ENCODE data around the gene CCL20. TPM values are rescaled to one million over a fixed set of nuclear protein-coding genes. Genes with fewer than 3 reads are reported as not detected.

The CCL20 gene
- total RNA-seq, 1 donor from 2014 or later, result 2.0 TPM

DNA sequence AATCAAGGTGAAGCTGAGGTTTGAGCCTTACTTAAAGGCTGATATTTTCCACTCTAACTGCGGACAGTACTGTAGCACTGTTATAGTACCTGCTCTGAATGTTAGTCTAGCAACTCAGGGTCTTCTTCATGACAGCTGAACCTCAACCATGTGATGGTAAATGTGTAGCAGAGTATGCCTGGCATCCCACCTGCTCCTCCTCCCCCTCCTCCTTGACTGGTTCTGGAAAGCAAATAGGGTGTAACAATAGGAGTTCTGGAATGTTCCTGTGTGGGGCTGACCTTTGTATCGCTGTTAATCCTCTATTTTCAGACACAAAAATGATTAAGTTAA, 447 bp upstream of the CCL20 start:
- Mint-ChIP-seq H3K27me3 (ENCODE audit: low read depth) (no peaks in the 10 kb centered on the region), H3K9me3 (no peaks in the 10 kb centered on the region), H3K27ac (no peak overlapping the region), H3K4me3 (ENCODE audit: low read depth) (no peak overlapping the region), H3K4me1 (ENCODE audit: low read depth) (peaks cover 9% of the 10 kb centered on the region), H3K36me3 (ENCODE audit: low read depth) (no peaks in the 10 kb centered on the region)
- no peak for DNase-seq (ENCODE audit: low spot score)
- intact Hi-C loops (cut with micrococcal nuclease), result no loop called here

DNA sequence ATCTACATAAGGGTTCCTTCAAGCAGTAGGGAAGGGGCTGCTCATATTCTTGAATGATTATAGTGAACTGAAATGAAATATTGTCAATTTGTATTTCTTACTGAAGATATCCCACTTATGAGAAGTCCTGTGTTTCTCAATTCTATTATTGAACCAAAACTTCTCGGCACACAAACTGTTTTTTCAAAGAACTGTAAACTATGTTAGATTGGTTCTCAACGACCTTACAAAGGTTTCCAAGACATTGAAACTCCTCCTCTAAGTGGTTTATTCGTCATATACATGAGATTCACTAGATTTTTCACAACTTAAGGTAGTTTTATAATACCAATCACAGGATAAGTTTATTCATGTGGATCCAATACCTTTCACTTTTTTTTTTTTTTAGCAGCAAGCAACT, 1.4 kb downstream of the CCL20 start:
- no peaks in the 10 kb centered on the region for H3K27me3 Mint-ChIP-seq (ENCODE audit: low read depth)
- H3K4me1 Mint-ChIP-seq (ENCODE audit: low read depth), result peaks cover 16% of the 10 kb centered on the region
- no peaks in the 10 kb centered on the region for H3K36me3 Mint-ChIP-seq (ENCODE audit: low read depth)
- H3K4me3 Mint-ChIP-seq (ENCODE audit: low read depth), result no peak overlapping the region
- H3K27ac Mint-ChIP-seq, result no peak overlapping the region
- intact Hi-C loops (cut with micrococcal nuclease), result loop anchor here (5.0 kb wide), 1 partner anchor 353 kb away; no protein-coding TSS in a partner anchor
- H3K9me3 Mint-ChIP-seq, result no peaks in the 10 kb centered on the region
- no peak for DNase-seq (ENCODE audit: low spot score)

DNA sequence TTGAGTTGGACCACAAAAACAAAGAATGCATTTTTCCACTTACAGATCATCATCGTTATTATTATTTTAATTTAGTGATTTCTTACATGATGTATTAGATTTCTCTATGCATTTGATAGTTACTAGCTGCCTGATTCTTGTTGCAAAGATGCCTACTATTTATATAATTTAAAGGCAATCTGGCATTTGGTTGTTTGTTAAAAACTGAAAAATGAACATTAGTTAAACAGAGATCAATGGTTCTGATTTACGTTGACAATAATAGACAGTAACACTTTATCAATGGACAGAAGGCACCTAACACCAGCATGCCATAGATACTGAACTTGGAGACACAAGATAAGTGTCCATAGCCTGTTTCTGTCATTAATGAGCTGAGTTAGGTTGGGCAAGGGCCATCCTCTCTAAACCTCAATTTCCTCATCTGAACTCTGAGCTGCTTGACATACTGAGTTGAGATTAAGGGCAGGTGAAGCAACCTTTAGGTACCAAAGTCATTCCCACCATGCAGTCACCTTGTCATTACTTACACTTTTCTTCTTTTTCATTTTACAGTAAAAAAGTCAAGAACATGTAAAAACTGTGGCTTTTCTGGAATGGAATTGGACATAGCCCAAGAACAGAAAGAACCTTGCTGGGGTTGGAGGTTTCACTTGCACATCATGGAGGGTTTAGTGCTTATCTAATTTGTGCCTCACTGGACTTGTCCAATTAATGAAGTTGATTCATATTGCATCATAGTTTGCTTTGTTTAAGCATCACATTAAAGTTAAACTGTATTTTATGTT, 3.1 kb downstream of the CCL20 start:
- DNase-seq (ENCODE audit: low spot score), result no peak
- intact Hi-C loops (cut with micrococcal nuclease), result loop anchor here (5.0 kb wide), 1 partner anchor 354 kb away; no protein-coding TSS in a partner anchor
- no peaks in the 10 kb centered on the region for H3K9me3 Mint-ChIP-seq
- H3K27ac Mint-ChIP-seq, result no peak overlapping the region
- H3K4me3 Mint-ChIP-seq (ENCODE audit: low read depth), result no peak overlapping the region
- peaks cover 16% of the 10 kb centered on the region for H3K4me1 Mint-ChIP-seq (ENCODE audit: low read depth)
- H3K36me3 Mint-ChIP-seq (ENCODE audit: low read depth), result no peaks in the 10 kb centered on the region
- peaks cover 2% of the 10 kb centered on the region for H3K27me3 Mint-ChIP-seq (ENCODE audit: low read depth)

GRCh38 chr2:227817336-227817735, 3.7 kb downstream of the CCL20 start:
- H3K4me1 Mint-ChIP-seq (ENCODE audit: low read depth), result peaks cover 16% of the 10 kb centered on the region
- H3K9me3 Mint-ChIP-seq, result no peaks in the 10 kb centered on the region
- H3K36me3 Mint-ChIP-seq (ENCODE audit: low read depth), result no peaks in the 10 kb centered on the region
- intact Hi-C loops (cut with micrococcal nuclease), result loop anchor here (5.0 kb wide), 1 partner anchor 355 kb away; no protein-coding TSS in a partner anchor
- H3K27me3 Mint-ChIP-seq (ENCODE audit: low read depth), result peaks cover 2% of the 10 kb centered on the region
- no peak for DNase-seq (ENCODE audit: low spot score)
- H3K4me3 Mint-ChIP-seq (ENCODE audit: low read depth), result no peak overlapping the region
- peak overlapping the region; percentile 71 for H3K27ac Mint-ChIP-seq

DNA sequence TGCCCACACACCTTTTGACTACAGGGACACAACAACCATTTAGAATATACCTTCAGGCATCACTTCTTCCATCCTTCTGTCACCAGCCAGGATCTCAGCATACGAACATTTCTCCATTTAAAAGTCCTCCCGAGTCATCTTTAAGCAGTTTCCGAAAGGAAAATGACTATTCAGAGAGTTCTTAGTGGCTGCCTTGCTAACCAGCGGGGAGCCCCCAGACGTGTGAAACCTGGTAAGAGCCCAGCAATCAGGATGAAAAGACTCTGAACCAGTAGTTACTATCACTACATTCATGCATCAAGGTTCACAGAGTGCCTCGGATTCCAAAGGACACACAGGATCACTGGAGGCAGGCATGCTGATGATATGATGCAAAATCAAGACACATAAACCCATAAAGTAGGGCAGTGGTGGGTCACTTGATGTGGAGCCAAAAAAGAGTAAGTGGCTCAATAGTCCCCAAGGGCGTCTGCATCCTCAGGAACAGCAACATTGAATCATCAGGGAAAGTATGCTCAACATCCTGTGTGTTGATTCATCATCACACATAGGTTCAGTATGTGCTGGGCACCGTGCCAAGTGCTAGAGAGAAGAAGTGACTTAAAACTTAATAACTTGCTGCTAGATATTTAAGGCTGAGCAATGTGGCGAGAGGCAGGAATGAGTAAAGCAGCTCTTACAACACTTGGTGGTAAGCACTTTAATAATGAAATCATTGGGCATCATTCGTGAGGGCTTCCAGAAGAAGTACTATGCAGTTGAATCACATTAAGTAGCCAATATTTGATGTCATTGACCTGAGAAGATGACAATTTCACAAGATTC, 4.4 kb downstream of the CCL20 start:
- no peaks in the 10 kb centered on the region for H3K9me3 Mint-ChIP-seq
- peak overlapping the region; percentile 71 for H3K27ac Mint-ChIP-seq
- H3K27me3 Mint-ChIP-seq (ENCODE audit: low read depth), result peaks cover 4% of the 10 kb centered on the region
- intact Hi-C loops (cut with micrococcal nuclease), result loop anchor here (1.0 to 5.0 kb wide), 5 partner anchors 13 to 407 kb away; no protein-coding TSS in a partner anchor
- H3K36me3 Mint-ChIP-seq (ENCODE audit: low read depth), result no peaks in the 10 kb centered on the region
- peaks cover 16% of the 10 kb centered on the region for H3K4me1 Mint-ChIP-seq (ENCODE audit: low read depth)
- DNase-seq (ENCODE audit: low spot score), result peak; percentile 13
- no peak overlapping the region for H3K4me3 Mint-ChIP-seq (ENCODE audit: low read depth)

GRCh38 chr2:227818675-227819397, 5.2 kb downstream of the CCL20 start:
- Mint-ChIP-seq H3K9me3 (no peaks in the 10 kb centered on the region), H3K27me3 (ENCODE audit: low read depth) (peaks cover 4% of the 10 kb centered on the region), H3K4me1 (ENCODE audit: low read depth) (peaks cover 15% of the 10 kb centered on the region), H3K36me3 (ENCODE audit: low read depth) (no peaks in the 10 kb centered on the region), H3K4me3 (ENCODE audit: low read depth) (no peak overlapping the region), H3K27ac (no peak overlapping the region)
- no peak for DNase-seq (ENCODE audit: low spot score)
- intact Hi-C loops (cut with micrococcal nuclease), result loop anchor here (1.0 to 5.0 kb wide), 5 partner anchors 14 to 408 kb away; no protein-coding TSS in a partner anchor

DNA sequence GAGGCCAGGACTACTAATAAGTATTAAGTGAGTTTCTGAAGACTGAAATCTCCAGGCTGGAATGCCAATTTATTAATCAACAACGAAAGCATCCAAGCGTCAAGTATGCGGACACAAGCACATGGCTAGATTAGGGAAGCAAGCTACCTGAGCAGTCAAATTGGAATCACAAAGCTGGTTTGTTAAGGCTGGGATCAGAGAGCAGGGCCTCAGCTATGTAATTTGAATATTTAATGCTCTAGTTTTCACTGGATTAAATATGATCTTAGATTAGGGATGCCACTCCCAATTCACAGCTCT, 5.7 kb downstream of the CCL20 start:
- H3K4me3 Mint-ChIP-seq (ENCODE audit: low read depth), result no peak overlapping the region
- H3K9me3 Mint-ChIP-seq, result no peaks in the 10 kb centered on the region
- intact Hi-C loops (cut with micrococcal nuclease), result loop anchor here (2.0 to 5.0 kb wide), 3 partner anchors 37 to 357 kb away; no protein-coding TSS in a partner anchor
- peaks cover 14% of the 10 kb centered on the region for H3K4me1 Mint-ChIP-seq (ENCODE audit: low read depth)
- H3K27me3 Mint-ChIP-seq (ENCODE audit: low read depth), result peaks cover 4% of the 10 kb centered on the region
- DNase-seq (ENCODE audit: low spot score), result no peak
- no peaks in the 10 kb centered on the region for H3K36me3 Mint-ChIP-seq (ENCODE audit: low read depth)
- no peak overlapping the region for H3K27ac Mint-ChIP-seq

- Mint-ChIP-seq H3K4me1 (ENCODE audit: low read depth) (peaks cover 14% of the 10 kb centered on the region), H3K9me3 (no peaks in the 10 kb centered on the region), H3K4me3 (ENCODE audit: low read depth) (no peak overlapping the region), H3K27me3 (ENCODE audit: low read depth) (peaks cover 4% of the 10 kb centered on the region), H3K27ac (no peak overlapping the region), H3K36me3 (ENCODE audit: low read depth) (no peaks in the 10 kb centered on the region)
- intact Hi-C loops (cut with micrococcal nuclease), result no loop called here
- no peak for DNase-seq (ENCODE audit: low spot score)
These were observed 7.7 kb downstream of the CCL20 start for GRCh38 chr2:227821043-227821942.

DNA sequence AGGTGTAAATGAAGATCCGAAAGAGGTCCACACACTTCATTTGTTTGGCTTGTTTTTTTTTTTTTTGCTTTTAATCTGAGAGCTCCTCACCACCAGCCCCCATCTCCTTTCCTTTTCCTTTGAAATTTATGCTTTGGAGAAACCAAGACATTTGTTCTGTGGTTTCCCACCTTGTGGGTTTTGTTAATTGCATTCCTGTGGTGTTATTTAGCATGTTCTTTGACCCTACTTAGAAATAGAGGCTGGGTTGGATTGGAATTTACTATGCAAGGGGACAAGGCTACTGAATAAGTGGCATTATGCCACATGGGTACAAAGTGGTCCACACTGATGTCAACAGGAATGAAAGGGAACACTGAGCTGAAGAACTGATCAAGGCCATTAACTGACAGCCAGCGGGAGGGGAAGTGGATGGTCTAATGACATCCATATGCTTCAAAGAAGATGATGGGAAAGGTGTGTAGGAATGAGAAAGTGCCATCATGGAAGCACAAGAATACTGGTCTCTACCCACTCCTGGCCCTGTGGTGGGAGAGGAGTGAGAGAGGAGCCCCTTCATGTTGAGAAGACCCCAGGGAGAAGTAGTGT, 8.9 kb downstream of the CCL20 start:
- Mint-ChIP-seq H3K36me3 (ENCODE audit: low read depth) (no peaks in the 10 kb centered on the region), H3K27me3 (ENCODE audit: low read depth) (peaks cover 4% of the 10 kb centered on the region), H3K9me3 (no peaks in the 10 kb centered on the region), H3K4me3 (ENCODE audit: low read depth) (no peak overlapping the region), H3K4me1 (ENCODE audit: low read depth) (peaks cover 13% of the 10 kb centered on the region), H3K27ac (no peak overlapping the region)
- no peak for DNase-seq (ENCODE audit: low spot score)
- intact Hi-C loops (cut with micrococcal nuclease), result no loop called here

GRCh38 chr2:227823922-227824321, 10.3 kb downstream of the CCL20 start:
- Mint-ChIP-seq H3K4me1 (ENCODE audit: low read depth) (no peaks in the 10 kb centered on the region), H3K4me3 (ENCODE audit: low read depth) (no peak overlapping the region), H3K27ac (no peak overlapping the region), H3K27me3 (ENCODE audit: low read depth) (peaks cover 4% of the 10 kb centered on the region), H3K36me3 (ENCODE audit: low read depth) (no peaks in the 10 kb centered on the region), H3K9me3 (no peaks in the 10 kb centered on the region)
- DNase-seq (ENCODE audit: low spot score), result no peak
- intact Hi-C loops (cut with micrococcal nuclease), result no loop called here

GRCh38 chr2:227824711-227825110, 11.1 kb downstream of the CCL20 start:
- H3K36me3 Mint-ChIP-seq (ENCODE audit: low read depth), result no peaks in the 10 kb centered on the region
- H3K4me3 Mint-ChIP-seq (ENCODE audit: low read depth), result no peak overlapping the region
- no peak for DNase-seq (ENCODE audit: low spot score)
- peaks cover 4% of the 10 kb centered on the region for H3K27me3 Mint-ChIP-seq (ENCODE audit: low read depth)
- intact Hi-C loops (cut with micrococcal nuclease), result no loop called here
- H3K27ac Mint-ChIP-seq, result no peak overlapping the region
- H3K4me1 Mint-ChIP-seq (ENCODE audit: low read depth), result no peaks in the 10 kb centered on the region
- no peaks in the 10 kb centered on the region for H3K9me3 Mint-ChIP-seq
